Keratinocyte (primary cell): ENCODE data around the gene SNIP1. TPM values are rescaled to one million over a fixed set of nuclear protein-coding genes. Genes with fewer than 3 reads are reported as not detected.
"Not testable (repeated sequence)": the region's sequence is repeated elsewhere in the genome, so short reads cannot be mapped to it uniquely, and the experiment has no call there.

Experiments
- DNase-seq: peaks from one replicate; pipeline ENCODE4 v3.0.0-alpha.2; 2011; ENCODE audit warnings: low read depth, missing footprints, low spot score
- FAIRE-seq: peaks from 2 replicates; lab custom pipeline; 2011; peaks lifted over from hg19 to GRCh38; lab: Jason Lieb, UNC
- H2AFZ ChIP-seq: 2 replicates; pipeline ENCODE4 v1.6.0; 2012; ENCODE audit warnings: low read length, control low read depth, inconsistent platforms; ENCODE audit not compliant: control insufficient read depth
- H3K27ac ChIP-seq: 2 replicates; pipeline ENCODE4 v1.5.1; 2011; ENCODE audit warnings: low read length; ENCODE audit not compliant: control insufficient read depth, insufficient read depth
- H3K27me3 ChIP-seq: 3 replicates; pipeline ENCODE4 v1.6.0; 2011; ENCODE audit warnings: low read length; ENCODE audit not compliant: control insufficient read depth, insufficient read depth; ENCODE audit errors: extremely low read depth
- H3K36me3 ChIP-seq, 2 experiments: 2 replicates in 1 of 2; 3 replicates in 1 of 2; pipeline ENCODE4 v1.5.1; 2011; ENCODE audit warnings: low read length in 2 of 2, mild to moderate bottlenecking in 1 of 2; ENCODE audit not compliant: control insufficient read depth in 2 of 2, insufficient read depth in 2 of 2; ENCODE audit errors: extremely low read depth in 1 of 2
- H3K4me1 ChIP-seq: 3 replicates; pipeline ENCODE4 v1.5.1; 2011; ENCODE audit warnings: low read length; ENCODE audit not compliant: control insufficient read depth, insufficient read depth; ENCODE audit errors: extremely low read depth
- H3K4me2 ChIP-seq: 3 replicates; pipeline ENCODE4 v1.6.0; 2011; ENCODE audit warnings: low read depth, low read length; ENCODE audit not compliant: control insufficient read depth, insufficient read depth; ENCODE audit errors: extremely low read depth
- H3K4me3 ChIP-seq, 3 experiments: fragments of 200-600 bp in 1 of 3; sonication (generic) in 1 of 3; 2 replicates in 2 of 3; 3 replicates in 1 of 3; pipeline ENCODE4 v1.5.1; 2011 to 2016; ENCODE audit warnings: low read length in 3 of 3, mild to moderate bottlenecking in 3 of 3, control low read depth in 2 of 3, inconsistent platforms in 1 of 3, low read depth in 1 of 3, mixed read lengths in 1 of 3, mixed run types in 1 of 3, moderate library complexity in 1 of 3; ENCODE audit not compliant: control insufficient read depth in 2 of 3, insufficient read depth in 2 of 3; ENCODE audit errors: extremely low read depth in 1 of 3
- H3K79me2 ChIP-seq: 2 replicates; pipeline ENCODE4 v1.6.0; 2012; ENCODE audit warnings: low read length; ENCODE audit not compliant: control insufficient read depth, insufficient read depth
- H3K9ac ChIP-seq: 3 replicates; pipeline ENCODE4 v1.6.0; 2011; ENCODE audit warnings: low read length; ENCODE audit not compliant: control insufficient read depth, insufficient read depth; ENCODE audit errors: extremely low read depth
- H3K9me1 ChIP-seq: 3 replicates; pipeline ENCODE4 v1.6.0; 2011; ENCODE audit warnings: low read length; ENCODE audit not compliant: control insufficient read depth, insufficient read depth; ENCODE audit errors: extremely low read depth
- H3K9me3 ChIP-seq: 2 replicates; pipeline ENCODE4 v1.5.1; 2012; ENCODE audit warnings: low read depth, low read length; ENCODE audit not compliant: control insufficient read depth
- H4K20me1 ChIP-seq: 3 replicates; pipeline ENCODE4 v1.6.0; 2011; ENCODE audit warnings: low read length; ENCODE audit not compliant: control insufficient read depth, insufficient read depth; ENCODE audit errors: extremely low read depth
- EZH2 ChIP-seq: IDR thresholded peaks from one replicate; pipeline ENCODE4 v1.6.1; 2012; ENCODE audit warnings: inconsistent platforms, mild to moderate bottlenecking, low read length, moderate library complexity
- dilution Hi-C: fragments of 300-500 bp; cut with MboI; formaldehyde crosslinking; loops from one replicate; pipeline ENCODE4 v1.7.0; 2020; ENCODE audit warnings: low sequenced_read_pairs; ENCODE audit not compliant: extremely low pct_ligation_motif_present
- polyA plus RNA-seq, 5 experiments: library from polyadenylated mRNA; depleted of rRNA in 3 of 5; stranded (reverse) in 3 of 5; stranded (forward) in 1 of 5; unstranded in 1 of 5; fragments of >200 nt; gene quantifications; 1 replicate in 1 of 5; 2 replicates in 3 of 5; 3 replicates in 1 of 5; pipeline versions ENCODE4 v1.2.1 to v1.2.3, GENCODE V29; 2011 to 2012; ENCODE audit warnings: missing spikeins in 2 of 5, low read depth in 1 of 5, low replicate concordance in 1 of 5
- TF ChIP-seq, protein P1 (sequence below), 3 experiments: IDR thresholded peaks in 1 of 3; conservative IDR thresholded peaks in 1 of 3; optimal IDR thresholded peaks in 1 of 3; 2 replicates in 2 of 3; 3 replicates in 1 of 3; pipeline versions ENCODE3 to v1.5.1; 2011; ENCODE audit warnings: low read length in 3 of 3, mild to moderate bottlenecking in 3 of 3, moderate library complexity in 2 of 3, control low read depth in 1 of 3, inconsistent platforms in 1 of 3; ENCODE audit not compliant: insufficient read depth in 2 of 3; ENCODE audit errors: extremely low read depth in 1 of 3

The SNIP1 gene
- polyA plus RNA-seq, 1 donor (not counting 4 experiments of a cell fraction or from before 2014, with no cell fraction given) = 8.9 TPM

DNA sequence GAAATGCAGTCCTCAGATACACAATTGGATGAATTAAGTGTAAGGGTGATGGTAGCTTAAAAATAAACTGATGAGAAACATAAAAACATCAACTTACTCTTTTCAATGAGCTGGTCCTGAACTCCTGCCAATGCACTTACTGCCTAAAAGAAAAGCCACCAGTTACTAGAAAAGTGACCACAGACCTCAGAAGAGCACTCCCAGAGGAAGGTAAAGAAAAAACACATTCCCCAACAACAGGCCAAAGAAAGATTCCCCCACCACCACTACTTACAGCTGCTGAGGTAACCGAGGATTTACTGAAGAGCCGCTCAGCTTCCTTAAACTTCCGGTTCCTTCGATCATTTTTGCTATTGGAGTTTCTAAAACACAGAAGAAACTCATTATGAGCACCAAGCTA is 44.9 kb downstream of the SNIP1 start:
- H3K27me3 ChIP-seq = no peaks in the 10 kb centered on the region
- H2AFZ ChIP-seq = no peak overlapping the region
- no peak for TF ChIP-seq EZH2
- TF ChIP-seq, protein P1, sequence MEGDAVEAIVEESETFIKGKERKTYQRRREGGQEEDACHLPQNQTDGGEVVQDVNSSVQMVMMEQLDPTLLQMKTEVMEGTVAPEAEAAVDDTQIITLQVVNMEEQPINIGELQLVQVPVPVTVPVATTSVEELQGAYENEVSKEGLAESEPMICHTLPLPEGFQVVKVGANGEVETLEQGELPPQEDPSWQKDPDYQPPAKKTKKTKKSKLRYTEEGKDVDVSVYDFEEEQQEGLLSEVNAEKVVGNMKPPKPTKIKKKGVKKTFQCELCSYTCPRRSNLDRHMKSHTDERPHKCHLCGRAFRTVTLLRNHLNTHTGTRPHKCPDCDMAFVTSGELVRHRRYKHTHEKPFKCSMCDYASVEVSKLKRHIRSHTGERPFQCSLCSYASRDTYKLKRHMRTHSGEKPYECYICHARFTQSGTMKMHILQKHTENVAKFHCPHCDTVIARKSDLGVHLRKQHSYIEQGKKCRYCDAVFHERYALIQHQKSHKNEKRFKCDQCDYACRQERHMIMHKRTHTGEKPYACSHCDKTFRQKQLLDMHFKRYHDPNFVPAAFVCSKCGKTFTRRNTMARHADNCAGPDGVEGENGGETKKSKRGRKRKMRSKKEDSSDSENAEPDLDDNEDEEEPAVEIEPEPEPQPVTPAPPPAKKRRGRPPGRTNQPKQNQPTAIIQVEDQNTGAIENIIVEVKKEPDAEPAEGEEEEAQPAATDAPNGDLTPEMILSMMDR (optimal IDR thresholded peaks at IDR 0.05 in 1 of 3, IDR thresholded peaks at IDR 0.05 in 1 of 3, conservative IDR thresholded peaks at IDR 0.05 in 1 of 3; ENCODE audit: extremely low read depth in 1 of 3, insufficient read depth in 2 of 3, low read length in 3 of 3) = peak in 1 of 3 experiments; percentile 17
- H4K20me1 ChIP-seq = no peaks in the 10 kb centered on the region
- FAIRE-seq = no peak
- peaks cover 6% of the 10 kb centered on the region for H3K4me1 ChIP-seq
- H3K9me1 ChIP-seq = no peaks in the 10 kb centered on the region
- dilution Hi-C loops = no loop called here
- peaks cover 22% of the 10 kb centered on the region for H3K79me2 ChIP-seq
- no peak overlapping the region for H3K4me3 ChIP-seq
- DNase-seq = no peak
- H3K9me3 ChIP-seq = no peaks in the 10 kb centered on the region
- peaks cover 11 to 14% of the 10 kb centered on the region in 2 experiments for H3K36me3 ChIP-seq
- H3K27ac ChIP-seq = no peak overlapping the region
- H3K4me2 ChIP-seq = no peak overlapping the region
- no peak overlapping the region for H3K9ac ChIP-seq

DNA sequence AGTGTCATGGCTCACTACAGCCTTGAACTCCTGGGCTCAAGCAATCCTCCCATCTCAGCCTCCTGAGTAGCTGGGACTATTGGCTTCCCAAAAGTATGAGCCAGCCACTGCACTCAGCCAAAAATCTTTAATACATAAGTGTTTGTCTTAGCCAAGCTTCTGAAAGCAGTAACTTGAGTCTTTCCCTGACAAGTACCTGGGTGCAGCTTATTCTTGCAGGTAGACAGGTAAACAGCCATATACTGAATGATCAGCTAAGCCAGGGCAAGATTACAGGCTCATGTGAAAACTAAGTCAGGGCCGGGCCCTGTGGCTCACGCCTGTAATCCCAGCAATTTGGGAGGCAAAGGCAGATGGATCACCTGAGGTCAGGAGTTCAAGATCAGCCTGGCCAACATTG is 47.4 kb downstream of the SNIP1 start:
- Histone ChIP-seq H3K9ac (no peak overlapping the region), H3K4me3 (no peak overlapping the region), H3K79me2 (peaks cover 4% of the 10 kb centered on the region), H3K4me1 (no peaks in the 10 kb centered on the region), H3K4me2 (no peak overlapping the region), H4K20me1 (no peaks in the 10 kb centered on the region), H3K9me1 (peaks cover 2% of the 10 kb centered on the region), H3K9me3 (no peaks in the 10 kb centered on the region), H3K27ac (no peak overlapping the region), H2AFZ (no peak overlapping the region), H3K36me3 (peaks cover 4 to 17% of the 10 kb centered on the region in 2 experiments), H3K27me3 (no peaks in the 10 kb centered on the region)
- no peak for FAIRE-seq
- dilution Hi-C loops = no loop called here
- no peak for DNase-seq
- TF ChIP-seq EZH2 = no peak
- TF ChIP-seq, protein P1 (optimal IDR thresholded peaks at IDR 0.05 in 1 of 3, IDR thresholded peaks at IDR 0.05 in 1 of 3, conservative IDR thresholded peaks at IDR 0.05 in 1 of 3; ENCODE audit: extremely low read depth in 1 of 3, insufficient read depth in 2 of 3, low read length in 3 of 3) = no peak

DNA sequence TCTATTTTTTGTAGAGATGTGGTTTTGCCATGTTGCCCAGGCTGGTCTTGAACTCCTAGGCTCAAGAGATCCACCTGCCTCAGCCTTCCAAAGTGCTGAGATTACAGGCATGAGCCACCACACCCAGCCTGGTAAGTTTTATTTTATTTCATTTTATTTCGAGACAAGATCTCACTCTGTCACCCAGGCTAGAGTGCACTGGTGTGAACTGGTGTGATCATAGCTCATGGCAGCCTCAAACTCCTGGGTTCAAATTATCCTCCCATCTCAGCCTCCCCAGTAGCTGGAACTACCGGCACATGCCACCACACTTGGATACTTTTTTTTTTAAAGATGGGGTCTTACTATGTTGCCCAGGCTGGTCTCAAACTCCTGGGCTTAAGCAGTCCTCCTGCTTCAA is 51.3 kb downstream of the SNIP1 start:
- H3K9me3 ChIP-seq, H3K9me1 ChIP-seq, H3K27ac ChIP-seq, dilution Hi-C loops, H3K79me2 ChIP-seq, H3K4me2 ChIP-seq, H4K20me1 ChIP-seq, DNase-seq, H3K4me1 ChIP-seq, H2AFZ ChIP-seq, H3K27me3 ChIP-seq, H3K4me3 ChIP-seq, FAIRE-seq, H3K9ac ChIP-seq: not testable (repeated sequence)
- H3K36me3 ChIP-seq = peaks cover 9 to 27% of the 10 kb centered on the region in 2 experiments
